GM23248 (cell line): Measurements from ENCODE around the gene CA14.

Experiments
- EZH2 ChIP-seq: fragments of 200-600 bp; sonication (generic); IDR thresholded peaks from 2 replicates; pipeline ENCODE4 v1.6.1; 2018; ENCODE audit warnings: antibody characterized with exemption, mild to moderate bottlenecking; ENCODE audit not compliant: insufficient read depth, poor library complexity, severe bottlenecking
- EZH2phosphoT487 ChIP-seq: fragments of 200-600 bp; sonication (generic); IDR thresholded peaks from 2 replicates; pipeline ENCODE4 v1.6.1; 2018; ENCODE audit warnings: antibody characterized with exemption, moderate library complexity, mild to moderate bottlenecking, low read depth; ENCODE audit not compliant: insufficient read depth

DNA sequence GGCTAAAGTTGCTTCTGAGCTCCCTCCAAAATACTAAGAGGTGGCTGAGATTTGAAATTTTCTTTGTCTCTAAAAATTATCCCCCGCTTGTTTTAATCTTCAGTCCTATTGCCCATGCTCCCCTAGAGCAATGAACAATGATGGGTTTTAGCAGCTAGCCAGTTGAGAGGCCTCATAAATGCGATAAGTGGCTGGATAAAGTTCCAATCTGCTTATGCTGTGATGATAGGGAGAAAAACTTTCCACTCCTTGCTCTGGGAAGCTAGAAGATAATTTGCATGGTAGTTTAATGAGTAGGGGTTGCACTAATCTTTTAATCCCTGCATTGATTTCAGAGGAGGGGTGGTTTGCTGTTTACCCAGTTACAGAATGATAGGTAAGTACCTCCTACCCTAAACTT lies 54.2 kb downstream of the CA14 start:
- no peak for TF ChIP-seq EZH2
- TF ChIP-seq EZH2phosphoT487, result no peak
